Effector memory CD4-positive, alpha-beta T cell (primary cell): Measurements from ENCODE around the gene MYRF.

Source experiments
- DNase-seq, 3 donors: peaks; one replicate each; pipeline ENCODE4 v3.0.0-alpha.2; 2020
- H3K27ac ChIP-seq: 2 replicates; pipeline ENCODE4 v1.7.0; 2013; ENCODE audit warnings: mild to moderate bottlenecking, low read length, moderate library complexity; ENCODE audit not compliant: insufficient read depth, poor library complexity, severe bottlenecking
- H3K27me3 ChIP-seq: replicated peaks from 2 replicates; pipeline ENCODE4 v1.7.0; 2013; ENCODE audit warnings: mild to moderate bottlenecking, low read length; ENCODE audit not compliant: insufficient read depth, control insufficient read depth, poor library complexity, severe bottlenecking
- H3K36me3 ChIP-seq: 2 replicates; pipeline ENCODE4 v1.7.0; 2013; ENCODE audit warnings: mild to moderate bottlenecking, low read length, moderate library complexity; ENCODE audit not compliant: control insufficient read depth, insufficient read depth
- H3K4me1 ChIP-seq: 2 replicates; pipeline ENCODE4 v1.7.0; 2013; ENCODE audit warnings: low read length, mild to moderate bottlenecking; ENCODE audit not compliant: control insufficient read depth, insufficient read depth, poor library complexity, severe bottlenecking
- H3K4me3 ChIP-seq: 2 replicates; pipeline ENCODE4 v1.7.0; 2013; ENCODE audit warnings: low read length, low read depth, mild to moderate bottlenecking; ENCODE audit not compliant: insufficient read depth, poor library complexity, severe bottlenecking
- H3K9me3 ChIP-seq: 2 replicates; pipeline ENCODE4 v1.7.0; 2013; ENCODE audit warnings: mild to moderate bottlenecking, low read length, moderate library complexity; ENCODE audit not compliant: control insufficient read depth

Gene MYRF

DNA sequence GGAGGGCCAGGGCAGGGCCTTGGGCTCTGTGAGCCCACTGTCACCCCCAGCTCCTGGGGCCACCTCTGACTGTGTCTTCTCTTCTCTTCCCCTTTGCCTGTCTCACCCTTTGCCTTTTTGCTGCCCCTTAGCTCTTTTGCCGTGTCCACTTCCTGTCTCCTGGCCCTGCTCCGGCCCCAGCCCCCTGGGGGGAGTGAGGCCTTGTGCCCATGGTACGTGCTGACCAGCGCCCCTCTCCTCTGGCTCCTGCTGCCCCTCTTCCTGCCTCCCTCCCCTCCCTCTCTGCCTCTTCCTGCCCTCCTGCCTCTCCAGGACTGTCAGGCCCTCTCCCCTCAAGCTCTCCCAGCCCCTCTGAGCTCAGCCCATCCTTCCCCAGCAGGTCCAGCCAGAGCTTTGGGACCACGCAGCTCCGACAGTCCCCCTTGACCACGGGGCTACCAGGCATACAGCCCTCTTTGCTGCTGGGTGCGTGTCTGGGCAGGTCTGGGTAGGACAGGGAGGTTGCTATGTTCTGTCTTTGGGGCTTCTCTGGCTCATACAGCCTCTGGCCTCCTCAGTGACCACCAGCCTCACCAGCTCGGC lies 28.2 kb downstream of the MYRF start:
- Histone ChIP-seq H3K27ac (no peak overlapping the region), H3K9me3 (no peaks in the 10 kb centered on the region), H3K4me3 (no peak overlapping the region), H3K36me3 (peaks cover 12% of the 10 kb centered on the region), H3K27me3 (no peaks in the 10 kb centered on the region), H3K4me1 (peaks cover 13% of the 10 kb centered on the region)
- no peak for DNase-seq

GRCh38 chr11:61781585-61781984 lies 29.1 kb downstream of the MYRF start:
- Histone ChIP-seq H3K4me3 (no peak overlapping the region), H3K9me3 (no peaks in the 10 kb centered on the region), H3K27ac (no peak overlapping the region), H3K36me3 (peaks cover 21% of the 10 kb centered on the region), H3K27me3 (no peaks in the 10 kb centered on the region), H3K4me1 (peaks cover 13% of the 10 kb centered on the region)
- DNase-seq, result no peak

DNA sequence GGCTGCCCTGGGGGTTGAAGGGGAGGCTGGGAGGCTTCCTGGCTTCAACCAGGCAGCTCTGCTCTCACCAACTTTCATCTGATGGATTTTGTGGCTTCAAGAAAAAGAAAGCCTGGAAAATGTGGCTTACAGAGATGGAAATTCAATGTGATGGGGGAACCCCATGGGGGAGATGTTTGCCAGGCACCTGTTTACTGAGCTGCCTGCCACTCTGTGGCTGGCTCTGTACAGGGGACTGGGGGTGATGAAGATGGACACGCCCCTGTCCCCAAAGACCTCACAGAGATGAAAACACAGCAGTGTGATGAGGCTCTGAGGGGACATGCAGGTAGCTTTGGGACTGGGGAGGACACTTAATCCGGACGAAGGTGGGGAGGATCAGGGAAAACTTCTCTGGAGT lies 29.9 kb downstream of the MYRF start:
- H3K4me1 ChIP-seq, result peaks cover 7% of the 10 kb centered on the region
- peaks cover 28% of the 10 kb centered on the region for H3K36me3 ChIP-seq
- no peaks in the 10 kb centered on the region for H3K27me3 ChIP-seq
- no peak overlapping the region for H3K4me3 ChIP-seq
- no peak overlapping the region for H3K27ac ChIP-seq
- no peaks in the 10 kb centered on the region for H3K9me3 ChIP-seq
- no peak for DNase-seq

GRCh38 chr11:61782841-61783240 lies 30.4 kb downstream of the MYRF start:
- Histone ChIP-seq H3K4me3 (no peak overlapping the region), H3K27me3 (no peaks in the 10 kb centered on the region), H3K36me3 (peaks cover 34% of the 10 kb centered on the region), H3K9me3 (no peaks in the 10 kb centered on the region), H3K4me1 (peaks cover 2% of the 10 kb centered on the region), H3K27ac (no peak overlapping the region)
- no peak for DNase-seq

DNA sequence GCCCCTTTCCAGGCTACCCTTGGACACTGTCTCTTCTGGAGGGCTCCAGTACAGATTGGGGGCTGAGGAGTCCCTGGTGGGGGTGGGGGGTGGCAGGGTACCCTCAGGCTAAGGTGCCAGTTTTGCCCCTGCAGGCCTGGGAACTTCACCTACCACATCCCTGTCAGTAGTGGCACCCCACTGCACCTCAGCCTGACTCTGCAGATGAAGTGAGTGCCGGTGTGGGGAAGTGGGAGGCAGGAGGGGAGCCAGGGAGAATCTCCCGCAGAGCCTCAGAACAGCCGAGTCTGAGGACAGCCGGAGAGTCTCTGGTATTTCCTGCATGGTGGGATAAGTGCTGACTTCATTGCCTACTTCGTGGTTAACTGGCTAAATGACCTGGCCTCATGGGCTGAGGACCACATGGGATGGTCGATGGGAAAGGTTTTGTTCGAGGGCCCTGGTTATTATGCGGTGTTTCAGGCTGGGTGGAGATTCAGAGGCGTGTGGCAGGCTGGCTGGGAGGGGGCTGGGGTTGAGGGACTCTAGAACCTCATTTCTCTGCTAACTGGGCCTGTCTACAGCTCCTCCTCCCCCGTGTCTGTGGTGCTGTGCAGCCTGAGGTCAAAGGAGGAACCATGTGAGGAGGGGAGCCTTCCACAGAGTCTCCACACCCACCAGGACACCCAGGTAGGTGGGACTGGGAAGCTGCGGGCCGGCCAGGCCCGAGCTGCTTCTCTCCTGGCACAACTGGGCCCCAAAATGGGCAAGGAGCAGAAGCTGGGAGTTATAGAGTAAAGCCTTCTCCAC lies 31.5 kb downstream of the MYRF start:
- Histone ChIP-seq H3K27ac (no peak overlapping the region), H3K27me3 (no peaks in the 10 kb centered on the region), H3K4me1 (no peaks in the 10 kb centered on the region), H3K9me3 (no peaks in the 10 kb centered on the region), H3K36me3 (peaks cover 43% of the 10 kb centered on the region), H3K4me3 (no peak overlapping the region)
- DNase-seq, result no peak

GRCh38 chr11:61784506-61784805 lies 32.0 kb downstream of the MYRF start:
- peaks cover 47% of the 10 kb centered on the region for H3K36me3 ChIP-seq

GRCh38 chr11:61785837-61786402 lies 33.5 kb downstream of the MYRF start:
- Histone ChIP-seq H3K4me1 (no peaks in the 10 kb centered on the region), H3K27me3 (no peaks in the 10 kb centered on the region), H3K36me3 (peaks cover 52% of the 10 kb centered on the region), H3K27ac (no peak overlapping the region), H3K4me3 (no peak overlapping the region), H3K9me3 (no peaks in the 10 kb centered on the region)
- no peak for DNase-seq

More at GRCh38 chr11:61784506-61784805, 32.0 kb downstream of the MYRF start:
- H3K4me3 ChIP-seq, result no peak overlapping the region
- no peaks in the 10 kb centered on the region for H3K9me3 ChIP-seq
- no peaks in the 10 kb centered on the region for H3K27me3 ChIP-seq
- H3K4me1 ChIP-seq, result no peaks in the 10 kb centered on the region
- no peak for DNase-seq
- no peak overlapping the region for H3K27ac ChIP-seq

DNA sequence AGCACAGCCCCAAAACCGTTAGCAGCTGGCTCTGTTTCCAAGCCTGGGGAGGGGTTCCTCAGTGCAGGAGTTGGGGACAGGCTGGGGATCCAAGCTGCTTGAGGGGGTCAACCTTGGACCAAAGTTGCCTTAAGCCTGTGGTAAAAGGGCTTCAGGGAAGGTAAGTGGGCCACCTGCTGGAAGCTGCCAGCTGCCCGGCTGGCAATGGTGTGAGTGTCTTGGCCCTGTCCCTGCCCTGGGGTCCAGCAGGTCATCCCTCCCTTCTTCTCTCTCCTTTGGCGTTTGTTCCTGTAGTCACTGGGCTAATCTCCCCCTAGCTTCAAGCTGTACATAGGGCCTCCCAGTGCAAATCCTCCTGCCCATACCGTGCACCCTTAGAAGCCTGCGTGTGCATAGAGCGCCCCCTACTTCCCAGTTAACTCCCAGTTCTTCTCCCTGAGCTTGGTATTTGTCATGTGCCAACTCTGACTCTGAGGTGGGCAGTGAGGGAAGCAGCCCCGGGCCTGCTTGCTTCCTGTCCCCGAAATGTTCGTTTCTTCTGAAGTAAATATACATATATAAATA lies 35.6 kb downstream of the MYRF start:
- Histone ChIP-seq H3K4me3 (no peak overlapping the region), H3K27me3 (no peaks in the 10 kb centered on the region), H3K9me3 (no peaks in the 10 kb centered on the region), H3K36me3 (peaks cover 52% of the 10 kb centered on the region), H3K27ac (no peak overlapping the region), H3K4me1 (peaks cover 9% of the 10 kb centered on the region)
- DNase-seq, result no peak

GRCh38 chr11:61791737-61792309 lies 39.4 kb downstream of the MYRF start:
- H3K36me3 ChIP-seq, result peaks cover 28% of the 10 kb centered on the region

More at GRCh38 chr11:61791737-61792309, 39.4 kb downstream of the MYRF start:
- Histone ChIP-seq H3K9me3 (no peaks in the 10 kb centered on the region), H3K27ac (peak overlapping the region; percentile 93), H3K4me1 (peaks cover 17% of the 10 kb centered on the region), H3K4me3 (peak overlapping the region; percentile 75), H3K27me3 (no peaks in the 10 kb centered on the region)
- DNase-seq, result peak; percentile 10 to 38 (median 19)
